SK-N-SH treated with all-trans-retinoic acid at 6 μM for 48 hours (cell line): ENCODE measurements around the gene NAE1.

ENCODE experiments used
- ARNTL ChIP-seq: fragments of 450-650 bp; formaldehyde crosslinking; IDR thresholded peaks from 2 replicates; pipeline ENCODE4 v1.5.0; 2020; ENCODE audit warnings: low read depth, mild to moderate bottlenecking, moderate library complexity, borderline replicate concordance
- BACH2 ChIP-seq: fragments of 250-450 bp; sonication (Bioruptor Pico); IDR thresholded peaks from 2 replicates; pipeline ENCODE4 v1.9.0; 2021; ENCODE audit warnings: mild to moderate bottlenecking, borderline replicate concordance
- ISL1 ChIP-seq: fragments of 250-450 bp; sonication (Bioruptor Pico); IDR thresholded peaks from 2 replicates; pipeline ENCODE4 v2.1.2; 2022; ENCODE audit warnings: mild to moderate bottlenecking, moderate library complexity
- OSR1 ChIP-seq: fragments of 250-450 bp; sonication (Bioruptor Pico); IDR thresholded peaks from 2 replicates; pipeline ENCODE4 v1.8.0; 2022; ENCODE audit warnings: moderate library complexity, mild to moderate bottlenecking, inconsistent platforms
- POU6F1 ChIP-seq: fragments of 250-450 bp; sonication (Bioruptor Pico); IDR thresholded peaks from 2 replicates; pipeline ENCODE4 v1.8.0; 2021; ENCODE audit warnings: low read depth, mild to moderate bottlenecking, moderate library complexity, borderline replicate concordance
- PPARA ChIP-seq: fragments of 250-450 bp; sonication (Bioruptor Pico); IDR thresholded peaks from 2 replicates; pipeline ENCODE4 v1.5.0; 2020; ENCODE audit warnings: mild to moderate bottlenecking, borderline replicate concordance
- RARB ChIP-seq: fragments of 250-450 bp; sonication (Bioruptor Pico); IDR thresholded peaks from 2 replicates; pipeline ENCODE4 v1.8.0; 2021; ENCODE audit warnings: mild to moderate bottlenecking, moderate library complexity
- SNAI2 ChIP-seq: fragments of 250-450 bp; sonication (Bioruptor Pico); IDR thresholded peaks from 2 replicates; pipeline ENCODE4 v1.5.0; 2020; ENCODE audit warnings: mild to moderate bottlenecking, moderate library complexity
- TCF4 ChIP-seq: fragments of 250-450 bp; sonication (Bioruptor Pico); IDR thresholded peaks from 2 replicates; pipeline ENCODE4 v1.8.0; 2021; ENCODE audit warnings: mild to moderate bottlenecking, moderate library complexity, borderline replicate concordance
- ZFP3 ChIP-seq: fragments of 250-450 bp; sonication (Bioruptor Pico); IDR thresholded peaks from 2 replicates; pipeline ENCODE4 v1.5.0; 2020; ENCODE audit warnings: mild to moderate bottlenecking, moderate library complexity
- ZFP30 ChIP-seq: fragments of 450-650 bp; formaldehyde crosslinking; IDR thresholded peaks from 2 replicates; pipeline ENCODE4 v1.5.0; 2022; ENCODE audit warnings: mild to moderate bottlenecking, moderate library complexity
- ZNF70 ChIP-seq: fragments of 450-650 bp; formaldehyde crosslinking; IDR thresholded peaks from 2 replicates; pipeline ENCODE4 v1.5.0; 2020; ENCODE audit warnings: mild to moderate bottlenecking, moderate library complexity
- TF ChIP-seq, protein P1 (sequence below): fragments of 250-450 bp; sonication (Bioruptor Pico); IDR thresholded peaks from 2 replicates; pipeline ENCODE4 v1.8.0; 2020; ENCODE audit warnings: mild to moderate bottlenecking, moderate library complexity, borderline replicate concordance
- TF ChIP-seq, protein P2 (sequence below): fragments of 250-450 bp; sonication (Bioruptor Pico); IDR thresholded peaks from 2 replicates; pipeline ENCODE4 v1.5.1; 2021; ENCODE audit warnings: mild to moderate bottlenecking, moderate library complexity

DNA sequence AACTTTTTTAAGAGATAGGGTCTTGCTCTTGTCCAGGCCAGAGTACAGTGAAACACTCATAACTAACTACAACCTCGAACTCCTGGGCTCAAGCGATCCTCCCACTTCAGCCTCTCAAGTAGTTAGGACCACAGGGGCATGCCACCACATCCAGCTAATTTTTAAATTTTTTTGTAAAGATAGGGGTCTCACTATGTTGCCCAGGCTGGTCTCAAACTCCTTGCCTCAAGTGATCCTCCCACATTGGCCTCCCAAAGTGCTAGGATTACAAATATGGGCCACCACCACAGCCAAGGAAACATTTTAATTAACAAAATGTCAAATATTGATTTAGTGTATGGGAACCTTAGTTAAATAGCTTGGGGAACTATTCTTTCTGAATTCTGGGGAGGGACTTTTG, 76.6 kb downstream of the NAE1 start:
- no peak for TF ChIP-seq TCF4 (CRISPR knock-in tag)
- TF ChIP-seq ZNF70 (CRISPR knock-in tag) = no peak
- TF ChIP-seq PPARA = no peak
- no peak for TF ChIP-seq OSR1
- no peak for TF ChIP-seq BACH2 (CRISPR knock-in tag)
- TF ChIP-seq, protein P1, sequence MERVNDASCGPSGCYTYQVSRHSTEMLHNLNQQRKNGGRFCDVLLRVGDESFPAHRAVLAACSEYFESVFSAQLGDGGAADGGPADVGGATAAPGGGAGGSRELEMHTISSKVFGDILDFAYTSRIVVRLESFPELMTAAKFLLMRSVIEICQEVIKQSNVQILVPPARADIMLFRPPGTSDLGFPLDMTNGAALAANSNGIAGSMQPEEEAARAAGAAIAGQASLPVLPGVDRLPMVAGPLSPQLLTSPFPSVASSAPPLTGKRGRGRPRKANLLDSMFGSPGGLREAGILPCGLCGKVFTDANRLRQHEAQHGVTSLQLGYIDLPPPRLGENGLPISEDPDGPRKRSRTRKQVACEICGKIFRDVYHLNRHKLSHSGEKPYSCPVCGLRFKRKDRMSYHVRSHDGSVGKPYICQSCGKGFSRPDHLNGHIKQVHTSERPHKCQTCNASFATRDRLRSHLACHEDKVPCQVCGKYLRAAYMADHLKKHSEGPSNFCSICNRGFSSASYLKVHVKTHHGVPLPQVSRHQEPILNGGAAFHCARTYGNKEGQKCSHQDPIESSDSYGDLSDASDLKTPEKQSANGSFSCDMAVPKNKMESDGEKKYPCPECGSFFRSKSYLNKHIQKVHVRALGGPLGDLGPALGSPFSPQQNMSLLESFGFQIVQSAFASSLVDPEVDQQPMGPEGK = no peak
- no peak for TF ChIP-seq RARB (CRISPR knock-in tag)
- TF ChIP-seq POU6F1 (CRISPR knock-in tag) = no peak
- no peak for TF ChIP-seq SNAI2 (CRISPR knock-in tag)
- TF ChIP-seq ARNTL (CRISPR knock-in tag) = no peak
- TF ChIP-seq, protein P2, sequence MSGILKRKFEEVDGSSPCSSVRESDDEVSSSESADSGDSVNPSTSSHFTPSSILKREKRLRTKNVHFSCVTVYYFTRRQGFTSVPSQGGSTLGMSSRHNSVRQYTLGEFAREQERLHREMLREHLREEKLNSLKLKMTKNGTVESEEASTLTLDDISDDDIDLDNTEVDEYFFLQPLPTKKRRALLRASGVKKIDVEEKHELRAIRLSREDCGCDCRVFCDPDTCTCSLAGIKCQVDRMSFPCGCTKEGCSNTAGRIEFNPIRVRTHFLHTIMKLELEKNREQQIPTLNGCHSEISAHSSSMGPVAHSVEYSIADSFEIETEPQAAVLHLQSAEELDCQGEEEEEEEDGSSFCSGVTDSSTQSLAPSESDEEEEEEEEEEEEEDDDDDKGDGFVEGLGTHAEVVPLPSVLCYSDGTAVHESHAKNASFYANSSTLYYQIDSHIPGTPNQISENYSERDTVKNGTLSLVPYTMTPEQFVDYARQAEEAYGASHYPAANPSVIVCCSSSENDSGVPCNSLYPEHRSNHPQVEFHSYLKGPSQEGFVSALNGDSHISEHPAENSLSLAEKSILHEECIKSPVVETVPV (CRISPR knock-in tag) = no peak
- TF ChIP-seq ZFP3 = no peak
- no peak for TF ChIP-seq ISL1
- no peak for TF ChIP-seq ZFP30
